Measurements from ENCODE around the gene UNC13D. TPM values are rescaled to one million over a fixed set of nuclear protein-coding genes. Genes with fewer than 3 reads are reported as not detected.

Gene UNC13D
- 1.9 and 3.8 TPM in 2 replicates for total RNA-seq

GRCh38 chr17:75843577-75844529 is at the start of gene UNC13D:
TSS of gene UNC13D (minus strand) at chr17:75844404. CDS start at chr17:75844337, 67 bp downstream.

GRCh38 chr17:75878174-75878998 is 34.2 kb upstream of the UNC13D start, which contains the start of gene TRIM47:
TSS of gene TRIM47 (minus strand) at chr17:75878581. CDS start at chr17:75878548, 33 bp downstream.

GRCh38 chr17:75855310-75856061 is 11.3 kb upstream of the UNC13D start, which contains the start of gene WBP2:
TSS of gene WBP2 (minus strand) at chr17:75855335. CDS start at chr17:75855297, 38 bp downstream.

GRCh38 chr17:75784473-75785015 is 59.7 kb downstream of the UNC13D start, which contains the start of gene UNK:
TSS of gene UNK (plus strand) at chr17:75784806. CDS start at chr17:75784881, 75 bp downstream.

Other genes with a start within 250 kb of the UNC13D start
- under 0.01 TPM in 1 of 2 replicates, not detected in the other for gene SMIM5, start 211.0 kb downstream of the UNC13D start, total RNA-seq
- gene RECQL5, start 177.2 kb downstream of the UNC13D start, total RNA-seq: 10.7 and 16.6 TPM in 2 replicates
- 78.6 and 93.6 TPM in 2 replicates for gene SAP30BP, start 177.1 kb downstream of the UNC13D start, total RNA-seq
- gene ITGB4, start 122.9 kb downstream of the UNC13D start, total RNA-seq: 0.97 and 2.3 TPM in 2 replicates
- 67.9 and 86.4 TPM in 2 replicates for gene GALK1, start 79.2 kb downstream of the UNC13D start, total RNA-seq
- 8.1 and 9.7 TPM in 2 replicates for gene UNK, start 59.6 kb downstream of the UNC13D start, total RNA-seq
- 16.1 and 20.1 TPM in 2 replicates for gene WBP2, start 10.9 kb upstream of the UNC13D start, total RNA-seq
- 27.9 and 37.8 TPM in 2 replicates for gene TRIM47, start 34.2 kb upstream of the UNC13D start, total RNA-seq
- gene TRIM65, start 52.5 kb upstream of the UNC13D start, total RNA-seq: 25.1 and 32.2 TPM in 2 replicates
- 32.2 and 38.3 TPM in 2 replicates for gene MRPL38, start 60.5 kb upstream of the UNC13D start, total RNA-seq
- 5.8 and 11.6 TPM in 2 replicates for gene FBF1, start 96.6 kb upstream of the UNC13D start, total RNA-seq
- 45.1 and 56.1 TPM in 2 replicates for gene ACOX1, start 134.8 kb upstream of the UNC13D start, total RNA-seq
- 10.6 and 18.5 TPM in 2 replicates for gene TEN1, start 134.8 kb upstream of the UNC13D start, total RNA-seq
- 0.46 TPM in 1 of 2 replicates, not detected in the other for gene CDK3, start 156.5 kb upstream of the UNC13D start, total RNA-seq
- gene EVPL, start 182.9 kb upstream of the UNC13D start, total RNA-seq: under 0.01 TPM in 1 of 2 replicates, not detected in the other
- gene SRP68, start 228.1 kb upstream of the UNC13D start, total RNA-seq: 29.9 and 32.8 TPM in 2 replicates
- not detected in 2 replicates for gene GALR2, start 230.4 kb upstream of the UNC13D start, total RNA-seq
- gene ZACN, start 234.8 kb upstream of the UNC13D start, total RNA-seq: not detected in 2 replicates